HK-2 (cell line): ENCODE measurements around the gene SAP25.

Source experiments
- DNase-seq: peaks from one replicate; pipeline ENCODE4 v3.0.0-alpha.2; 2018; ENCODE audit not compliant: unreplicated experiment

The SAP25 gene

DNA sequence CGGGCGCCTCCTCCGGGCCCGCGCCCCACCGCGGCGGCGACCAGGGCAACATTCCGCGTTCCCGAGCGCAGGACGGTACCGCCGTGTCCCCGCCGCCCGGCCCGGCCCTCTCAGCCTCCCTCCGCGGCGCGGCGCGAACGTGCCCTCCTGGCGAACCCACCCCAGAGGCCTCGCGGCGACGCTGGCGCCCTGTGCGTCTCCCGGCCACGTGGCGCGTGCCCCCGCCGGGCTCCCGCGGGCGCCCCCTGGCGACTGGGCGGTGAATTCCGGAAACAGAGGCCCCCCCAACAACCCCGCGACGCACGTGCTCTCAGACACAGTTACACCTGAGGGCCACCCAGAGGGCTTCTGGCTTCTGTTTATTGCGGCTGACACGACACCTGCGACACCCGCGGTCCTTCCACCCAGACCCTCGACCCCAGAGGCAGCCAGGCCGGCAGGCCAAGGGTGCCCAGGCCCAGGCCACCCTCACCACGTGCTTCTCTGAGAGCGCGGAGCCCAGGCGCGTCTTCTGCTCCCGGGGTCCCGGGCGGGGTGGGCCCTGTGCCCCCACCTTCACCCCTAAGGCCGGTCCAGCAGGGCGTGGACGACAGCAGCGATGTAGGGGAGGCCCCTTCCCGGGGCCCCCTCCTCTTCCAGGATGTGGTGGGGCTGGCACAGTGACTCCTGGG is at the start of gene SAP25:
Gene SAP25 (minus strand): TSS at position 210 of the 671 bp plus-strand sequence. CDS start 158 bp downstream, at position 52.
- DNase-seq = no peak

DNA sequence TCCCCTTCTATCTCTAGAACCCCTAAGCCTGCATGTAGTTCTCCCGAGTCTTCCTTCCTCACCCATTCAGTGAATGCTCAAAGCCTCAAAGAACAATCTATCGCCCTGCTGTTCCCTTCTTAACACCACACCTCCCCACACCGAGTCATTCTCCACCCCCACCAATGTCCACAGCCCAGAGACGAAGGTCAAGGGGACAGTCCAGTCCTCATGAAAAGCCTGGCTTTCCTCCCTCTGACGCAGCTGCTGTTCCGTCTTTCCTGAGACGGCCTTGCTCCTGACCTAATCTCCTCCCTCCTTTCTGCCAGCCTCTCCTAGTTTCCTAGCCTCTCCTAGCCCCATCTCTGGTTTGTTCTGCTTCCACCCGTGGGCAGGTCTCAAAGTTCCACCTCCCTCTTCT is 47.9 kb upstream of the SAP25 start:
- DNase-seq = no peak

DNA sequence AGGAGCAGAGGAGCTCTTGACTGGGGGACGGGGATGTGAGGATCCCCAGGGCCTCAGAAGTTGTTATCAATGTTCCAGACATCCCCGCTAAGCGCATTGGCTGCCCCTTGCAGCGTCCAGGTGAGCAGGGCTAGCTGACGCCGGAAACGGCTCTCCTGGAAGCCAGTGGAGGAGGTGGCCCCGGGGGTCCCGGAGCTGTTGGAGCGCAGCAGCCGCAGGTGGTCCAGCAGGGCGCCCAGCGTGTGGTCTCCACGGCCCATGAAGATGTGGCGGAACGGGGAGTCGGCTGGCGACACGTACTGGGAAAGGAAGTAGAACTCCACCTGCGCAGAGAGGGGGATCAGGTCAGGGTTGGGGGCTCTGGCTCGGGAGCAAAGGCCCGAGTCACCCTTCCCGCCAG is 47.1 kb upstream of the SAP25 start:
- no peak for DNase-seq

DNA sequence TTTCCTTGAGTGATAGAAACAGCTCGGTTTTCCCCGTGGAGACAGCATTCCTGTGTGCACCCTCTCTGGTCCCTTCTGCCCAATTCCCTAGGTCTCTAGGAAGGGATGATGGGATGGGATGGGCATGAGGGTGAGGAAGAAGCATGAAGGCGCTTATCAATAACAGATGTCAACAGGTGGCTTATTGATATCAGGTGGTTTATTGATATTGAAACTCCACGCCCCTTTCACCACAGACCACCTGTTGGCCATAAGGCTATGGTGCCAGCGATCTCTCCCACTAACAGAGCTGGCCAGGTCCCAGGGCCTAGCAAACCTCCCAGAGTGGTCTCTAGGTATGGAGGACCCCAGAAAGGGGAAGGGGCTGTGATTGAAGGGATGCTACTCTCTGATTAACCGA is 46.5 kb upstream of the SAP25 start:
- no peak for DNase-seq

DNA sequence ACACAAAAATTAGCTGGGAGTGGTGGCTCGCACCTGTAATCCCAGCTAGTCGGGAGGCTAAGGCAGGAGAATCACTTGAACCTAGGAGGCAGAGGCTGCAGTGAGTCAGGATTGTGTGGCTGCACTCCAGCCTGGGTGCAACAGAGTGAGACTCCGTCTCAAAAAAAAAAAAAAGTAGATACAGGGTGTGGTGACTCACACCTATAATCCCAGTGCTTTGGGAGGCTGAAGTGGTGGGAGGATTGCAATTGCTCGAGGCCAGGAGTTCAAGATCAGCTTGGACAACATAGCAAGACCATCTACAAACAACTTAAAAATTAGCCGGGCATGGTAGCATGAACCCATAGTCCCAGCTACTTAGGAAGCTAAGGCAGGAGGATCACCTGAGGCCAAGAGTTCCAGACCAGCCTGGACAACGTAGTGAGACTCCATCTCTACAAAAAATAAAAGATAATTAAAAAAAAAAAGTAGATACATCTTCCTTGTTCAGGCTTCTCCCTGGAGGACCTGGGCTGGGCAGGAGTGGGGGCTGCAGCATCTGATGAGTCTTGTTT is 40.7 kb upstream of the SAP25 start:
- no peak for DNase-seq

DNA sequence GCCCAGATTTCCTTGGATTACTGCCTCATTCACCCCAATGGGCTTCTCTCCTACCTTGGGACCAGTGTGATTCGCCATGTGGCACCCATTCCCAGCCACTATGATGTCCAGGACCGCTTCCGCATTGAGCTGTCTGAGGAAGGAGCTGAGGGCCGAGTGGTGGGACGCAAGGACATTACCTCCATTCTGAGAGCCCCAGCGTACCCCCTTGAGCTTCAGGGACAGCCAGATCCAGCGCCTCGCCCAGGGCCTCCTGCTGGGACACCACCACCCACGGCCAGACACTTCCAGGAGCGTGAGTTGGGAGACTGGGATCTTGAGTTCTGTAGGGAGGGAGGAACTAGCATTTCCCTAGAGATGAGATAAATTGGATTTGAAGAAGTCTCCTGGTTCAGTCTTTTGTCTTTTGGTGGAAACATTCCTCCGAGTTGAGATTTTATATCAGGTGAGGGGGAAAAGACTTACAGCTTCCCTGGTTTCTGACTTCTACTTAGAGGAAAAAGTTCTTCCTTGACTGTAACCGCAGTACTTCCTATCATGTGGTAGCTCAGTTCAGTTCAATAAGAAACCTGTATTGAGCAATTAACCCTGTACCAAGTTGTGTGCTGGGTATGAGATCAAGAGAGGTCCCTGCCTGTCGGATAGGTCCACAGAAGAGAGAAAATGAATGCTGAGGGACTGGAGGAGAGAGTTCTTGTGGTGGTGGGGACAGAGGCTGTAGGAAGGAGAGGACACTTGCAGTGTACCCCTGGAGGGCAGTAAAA is 39.9 kb upstream of the SAP25 start:
- DNase-seq = no peak

DNA sequence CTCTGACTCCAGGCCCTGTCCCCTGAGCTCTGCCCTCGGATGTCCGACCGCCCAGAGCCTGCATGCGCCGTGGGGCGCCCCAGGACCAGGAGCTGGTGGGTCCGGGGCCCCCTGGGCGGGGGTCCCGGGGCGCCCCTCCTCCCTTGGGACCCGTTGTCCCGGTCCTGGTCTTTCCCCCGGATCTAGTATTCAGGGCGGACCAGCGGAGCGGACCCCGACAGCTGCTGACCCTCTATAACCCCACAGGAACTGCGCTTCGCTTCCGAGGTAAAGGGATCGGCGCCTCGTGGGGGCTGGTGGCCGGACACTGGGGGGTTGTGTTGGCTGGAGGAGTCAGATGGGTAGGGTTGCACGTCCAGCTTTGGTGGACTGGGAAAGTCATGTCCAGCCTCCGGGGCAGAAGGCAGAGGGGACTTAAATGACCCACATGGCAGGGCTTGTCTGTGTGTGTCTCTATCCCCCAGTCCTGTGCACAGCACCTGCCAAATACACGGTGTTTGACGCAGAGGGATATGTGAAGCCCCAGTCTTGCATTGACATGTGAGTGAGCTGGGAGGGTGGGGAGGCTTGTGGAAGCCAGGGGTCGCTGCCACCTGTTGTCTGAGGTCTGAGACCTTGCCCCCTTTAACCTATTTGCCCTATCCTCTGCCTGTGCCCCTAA is 39.2 kb upstream of the SAP25 start:
- peak; percentile 38 for DNase-seq

DNA sequence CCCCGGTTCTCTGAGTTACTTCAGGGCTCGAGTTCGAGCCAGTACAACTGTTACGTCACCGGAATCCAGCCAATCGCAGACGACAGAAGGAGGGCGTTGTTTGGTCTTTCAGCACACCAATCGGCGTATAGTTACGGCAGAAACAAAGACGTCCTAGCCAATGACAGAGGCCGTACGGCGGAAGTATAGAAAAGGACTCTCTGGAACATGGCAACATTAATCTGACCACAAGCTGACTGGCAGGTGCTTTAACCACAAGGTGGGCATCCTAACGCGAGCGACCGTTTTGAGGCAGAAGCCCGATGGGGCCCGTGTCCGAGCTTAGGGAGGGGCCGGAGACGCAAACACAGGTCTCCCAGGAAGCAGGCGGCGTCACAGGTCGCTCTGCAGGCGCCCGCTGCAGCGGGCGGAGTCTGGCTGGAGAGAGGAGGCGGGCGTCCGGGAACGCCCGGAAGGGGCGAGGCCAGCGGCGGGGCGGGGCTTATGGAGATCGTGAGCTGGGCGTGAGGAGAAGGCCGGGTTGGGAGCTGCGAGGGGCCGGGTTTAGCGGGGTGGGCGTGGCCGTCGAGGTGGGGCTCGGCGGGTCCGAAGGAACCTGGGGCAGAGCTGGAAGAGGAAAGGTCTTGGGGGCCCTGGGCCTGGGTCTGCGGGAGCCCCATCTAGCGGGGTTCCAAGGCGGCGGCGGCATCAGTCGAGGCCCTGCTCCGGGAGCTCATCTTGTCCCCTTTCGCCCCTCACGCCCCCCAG is 38.5 kb upstream of the SAP25 start, which contains the start of gene MOSPD3:
Gene MOSPD3 (plus strand): TSS at position 558 of the 747 bp plus-strand sequence. CDS start 252 bp downstream, outside the sequence.
- DNase-seq = peak; percentile 98

DNA sequence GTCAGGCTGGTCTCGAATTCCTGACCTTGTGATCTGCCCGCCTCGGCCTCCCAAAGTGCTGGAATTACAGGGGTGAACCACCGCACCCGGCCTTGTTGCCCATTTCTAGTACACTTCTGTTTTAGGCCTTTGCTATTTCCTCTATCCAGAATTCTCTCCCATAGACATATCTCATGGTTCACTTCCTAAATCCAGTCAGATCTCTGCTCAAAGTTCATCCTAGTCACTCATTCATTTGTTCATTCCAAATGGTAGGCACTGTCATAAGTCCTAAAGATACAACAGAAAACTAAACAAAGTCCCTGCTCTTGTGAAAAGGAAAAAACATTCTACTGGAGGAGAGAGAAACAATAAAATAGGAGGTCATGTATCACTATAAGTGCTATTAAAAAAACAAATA is 36.3 kb upstream of the SAP25 start:
- DNase-seq = no peak

DNA sequence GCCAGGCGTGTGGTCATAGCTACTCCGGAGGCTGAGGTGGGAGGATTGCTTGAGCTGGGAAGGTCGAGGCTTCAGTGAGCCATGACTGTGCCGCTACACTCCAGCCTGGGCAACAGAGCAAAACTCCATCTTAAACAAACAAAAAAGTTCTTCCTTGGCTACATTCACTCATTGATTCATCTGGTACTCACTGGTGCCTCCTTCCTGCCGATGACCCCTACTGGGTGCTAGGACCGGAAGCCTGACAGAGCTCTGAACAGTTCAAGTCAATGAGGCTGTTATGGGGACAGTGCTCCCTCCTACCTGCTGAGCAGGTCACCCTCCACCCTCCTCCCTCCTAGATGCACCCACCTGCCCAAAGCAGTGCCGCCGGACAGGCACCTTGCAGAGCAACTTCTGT is 33.4 kb upstream of the SAP25 start:
- no peak for DNase-seq

DNA sequence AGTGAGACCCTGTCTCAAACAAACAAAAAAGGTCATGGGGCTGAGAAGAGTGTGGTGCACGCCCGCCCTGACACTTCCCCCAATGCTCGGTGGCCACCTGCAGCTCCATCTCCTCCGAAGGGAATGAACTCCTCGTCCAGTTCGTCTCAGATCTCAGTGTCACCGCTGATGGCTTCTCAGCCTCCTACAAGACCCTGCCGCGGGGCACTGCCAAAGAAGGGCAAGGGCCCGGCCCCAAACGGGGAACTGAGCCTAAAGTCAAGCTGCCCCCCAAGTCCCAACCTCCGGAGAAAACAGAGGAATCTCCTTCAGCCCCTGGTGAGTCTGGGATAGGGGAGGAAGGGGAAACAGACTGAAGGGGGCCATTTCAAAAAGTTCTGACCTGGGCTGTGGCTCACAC is 32.6 kb upstream of the SAP25 start:
- no peak for DNase-seq

DNA sequence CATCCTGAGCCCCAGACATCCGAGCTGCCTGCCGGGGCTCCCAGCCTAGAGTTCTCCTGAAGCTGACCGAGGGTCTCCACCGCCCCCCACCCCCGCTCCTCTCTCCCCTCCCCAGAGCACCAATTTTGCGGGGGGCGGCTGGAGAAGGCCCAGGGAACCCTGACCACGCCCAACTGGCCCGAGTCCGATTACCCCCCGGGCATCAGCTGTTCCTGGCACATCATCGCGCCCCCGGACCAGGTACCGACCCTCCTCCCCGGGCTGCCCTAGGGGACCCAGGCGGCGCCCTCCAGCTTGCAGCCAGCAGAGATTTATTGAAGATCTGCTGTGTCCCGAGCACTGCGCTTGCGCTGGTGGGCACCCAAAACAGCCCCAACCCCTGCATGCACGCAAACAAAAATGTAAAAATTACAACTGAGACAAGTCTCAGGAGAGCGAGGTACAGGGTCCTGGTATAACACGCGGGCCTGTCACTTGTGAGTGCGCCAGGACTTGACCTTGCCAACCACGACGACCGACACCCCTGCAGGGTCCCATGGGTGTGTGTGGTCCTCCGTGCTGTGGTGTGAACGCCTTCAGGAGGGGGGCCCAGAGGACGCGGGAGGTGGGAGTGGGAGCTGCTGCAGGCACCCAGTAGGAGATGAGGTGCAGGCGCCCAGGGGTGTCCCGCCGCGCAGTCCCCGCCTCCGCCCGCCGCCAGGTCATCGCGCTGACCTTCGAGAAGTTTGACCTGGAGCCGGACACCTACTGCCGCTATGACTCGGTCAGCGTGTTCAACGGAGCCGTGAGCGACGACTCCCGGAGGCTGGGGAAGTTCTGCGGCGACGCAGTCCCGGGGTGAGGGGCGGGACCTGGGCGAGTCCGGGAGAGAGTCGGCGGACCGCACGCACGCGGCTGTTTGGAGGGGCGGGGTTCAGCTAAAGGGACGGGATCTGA is 31.5 kb upstream of the SAP25 start:
- no peak for DNase-seq

DNA sequence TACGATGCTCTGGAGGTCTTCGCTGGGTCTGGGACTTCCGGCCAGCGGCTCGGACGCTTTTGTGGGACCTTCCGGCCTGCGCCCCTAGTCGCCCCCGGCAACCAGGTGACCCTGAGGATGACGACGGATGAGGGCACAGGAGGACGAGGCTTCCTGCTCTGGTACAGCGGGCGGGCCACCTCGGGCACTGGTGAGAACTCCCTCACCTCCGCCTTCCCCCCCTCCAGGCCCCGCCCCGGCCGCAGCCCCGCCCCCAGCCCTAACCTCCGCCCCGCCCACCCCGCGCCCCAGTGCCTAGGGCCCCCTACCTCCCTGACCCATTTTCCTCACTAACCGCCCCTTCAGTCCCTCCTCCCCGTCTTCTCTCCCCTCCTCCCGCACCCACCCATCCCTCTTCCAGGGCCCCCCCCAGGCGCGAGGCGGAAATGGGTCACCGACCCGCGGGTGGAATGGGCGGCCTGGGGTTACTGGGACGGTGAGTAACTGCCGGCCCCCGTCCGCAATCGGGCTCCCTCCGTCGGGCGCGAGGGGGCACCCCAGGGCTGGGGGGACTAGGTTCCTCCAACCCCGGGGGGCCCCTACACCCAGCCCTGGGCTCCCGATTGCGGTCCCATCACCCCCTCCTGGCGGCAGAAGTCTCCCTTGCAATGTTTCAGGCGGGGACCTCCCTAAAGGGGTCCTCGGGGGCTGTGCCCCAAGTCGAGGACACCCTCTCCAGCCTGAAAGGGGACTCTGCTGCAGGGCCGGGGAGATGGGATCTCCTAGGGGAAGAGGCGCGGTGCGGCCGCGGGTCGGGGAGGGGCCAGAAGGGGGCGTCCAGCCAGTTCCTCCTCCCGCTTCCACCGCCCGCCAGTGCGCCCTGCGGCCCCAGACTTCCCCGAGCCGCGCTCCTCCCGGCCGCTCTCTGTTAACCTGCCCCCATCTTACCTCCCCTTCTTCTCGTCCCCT is 30.6 kb upstream of the SAP25 start:
- DNase-seq = peak; percentile 85

DNA sequence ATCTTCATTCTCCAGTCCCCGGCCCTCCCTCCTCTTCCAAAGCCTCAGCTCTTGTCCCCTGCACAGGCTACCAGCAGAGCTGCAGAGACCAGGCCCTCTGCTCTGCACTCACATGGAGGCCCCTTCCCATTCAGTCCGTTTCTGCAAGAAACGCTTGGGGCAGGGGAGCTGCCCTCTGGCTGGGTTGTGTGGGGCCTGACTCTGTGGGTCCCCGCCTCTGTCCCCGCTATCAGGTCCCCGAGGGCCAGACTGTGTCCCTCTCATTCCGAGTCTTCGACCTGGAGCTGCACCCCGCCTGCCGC is 30.0 kb upstream of the SAP25 start:
- DNase-seq = no peak

DNA sequence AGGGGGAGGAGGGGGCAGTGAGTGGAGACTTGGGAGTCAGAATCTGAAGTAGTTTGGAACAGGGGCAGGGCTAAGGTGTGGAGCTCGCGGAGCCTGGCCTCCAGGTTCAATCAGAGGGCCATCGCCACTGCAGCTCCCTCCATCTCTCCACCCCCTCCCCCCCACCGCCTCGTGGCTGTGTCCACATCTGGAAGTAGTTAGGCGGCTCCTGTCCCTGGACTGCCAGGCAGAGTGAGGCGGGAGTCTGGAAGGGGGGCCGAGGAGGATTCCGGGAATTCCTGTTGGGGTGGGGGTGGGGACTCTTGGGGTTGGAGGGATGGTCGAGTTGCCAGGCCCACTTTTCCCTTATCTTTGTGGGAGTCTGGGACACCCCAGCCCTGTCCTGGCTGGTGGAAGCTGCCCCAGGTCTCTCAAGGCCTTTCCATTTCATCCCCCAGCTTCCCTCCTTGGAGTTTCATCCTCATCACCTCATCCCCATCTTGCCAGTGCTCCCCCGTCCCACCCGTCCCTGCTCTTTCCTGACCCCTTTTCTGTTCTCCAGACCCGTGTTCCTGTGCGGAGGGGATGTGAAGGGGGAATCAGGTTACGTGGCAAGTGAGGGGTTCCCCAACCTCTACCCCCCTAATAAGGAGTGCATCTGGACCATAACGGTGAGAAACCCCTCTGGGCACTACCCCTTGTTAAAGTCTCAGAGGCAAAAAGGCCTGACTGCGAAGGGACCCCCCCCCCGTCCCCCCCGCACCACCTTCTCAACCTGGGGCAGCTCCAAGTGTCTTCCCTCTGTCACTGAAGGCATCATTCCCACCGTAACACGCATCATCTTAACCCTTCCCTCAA is 29.4 kb upstream of the SAP25 start:
- no peak for DNase-seq

DNA sequence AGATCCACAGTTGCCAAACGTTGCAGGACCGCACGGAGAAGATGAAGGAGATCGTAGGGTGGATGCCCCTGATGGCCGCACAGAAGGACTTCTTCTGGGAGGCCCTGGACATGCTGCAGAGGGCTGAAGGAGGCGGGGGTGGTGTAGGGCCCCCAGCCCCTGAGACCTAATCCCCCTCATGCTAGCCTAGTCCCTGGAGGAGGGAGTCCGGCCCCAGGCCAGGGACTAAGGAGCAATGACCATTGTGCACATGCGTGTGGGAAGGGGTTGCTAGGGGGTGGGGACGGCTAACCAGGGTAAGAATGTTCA is 27.0 kb upstream of the SAP25 start:
- no peak for DNase-seq

DNA sequence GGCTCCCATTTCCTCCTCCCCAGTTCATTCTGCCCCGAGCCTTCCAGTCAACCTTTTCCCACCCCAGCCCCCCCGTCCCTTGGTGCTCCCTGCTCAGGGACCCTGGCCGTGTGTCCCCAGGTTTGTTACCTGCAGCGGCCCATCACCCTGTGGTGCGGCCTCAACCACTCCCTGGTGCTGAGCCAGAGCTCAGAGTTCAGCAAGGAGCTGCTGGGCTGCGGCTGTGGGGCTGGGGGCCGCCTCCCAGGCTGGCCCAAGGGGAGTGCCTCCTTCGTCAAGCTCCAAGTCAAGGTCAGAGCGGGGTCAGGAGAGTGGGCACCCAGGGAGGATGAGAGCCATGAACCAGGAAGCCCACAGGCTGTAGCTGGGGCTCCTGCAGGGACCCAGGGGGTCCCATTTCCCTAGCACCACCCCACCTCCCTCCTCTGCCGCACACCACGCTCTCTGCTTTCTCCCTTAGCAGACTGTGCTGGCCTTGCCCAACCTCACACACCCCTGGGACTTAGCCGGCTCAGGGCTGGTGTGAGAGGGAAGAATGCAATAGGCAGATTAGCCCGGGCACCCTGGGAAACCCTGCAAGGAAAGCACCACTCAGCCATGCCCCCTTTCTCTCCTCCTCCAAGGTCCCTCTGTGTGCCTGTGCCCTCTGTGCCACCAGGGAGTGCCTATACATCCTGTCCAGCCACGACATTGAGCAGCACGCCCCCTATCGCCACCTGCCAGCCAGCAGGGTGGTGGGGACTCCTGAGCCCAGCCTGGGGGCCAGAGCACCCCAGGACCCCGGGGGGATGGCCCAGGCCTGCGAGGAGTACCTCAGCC is 26.4 kb upstream of the SAP25 start:
- no peak for DNase-seq

DNA sequence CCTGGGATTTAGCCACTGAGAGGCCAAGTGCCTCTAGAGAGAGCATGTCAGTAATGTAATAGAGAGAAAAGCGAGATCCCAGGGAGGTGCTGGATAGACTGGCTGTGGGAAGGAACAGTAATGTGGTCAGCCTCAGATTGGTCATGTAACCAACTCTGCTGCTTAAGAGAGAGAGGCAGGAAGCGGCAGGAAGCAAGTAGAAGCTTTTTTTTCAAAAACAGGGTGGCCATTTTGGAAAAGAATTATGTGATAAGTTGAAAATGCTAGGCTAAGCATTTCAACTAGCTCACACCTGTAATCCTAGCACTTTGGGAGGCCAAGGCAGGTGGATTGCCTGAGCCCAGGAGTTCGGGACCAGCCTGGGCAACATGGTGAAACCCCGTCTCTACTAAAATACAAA is 24.7 kb upstream of the SAP25 start:
- no peak for DNase-seq
